Endodermal cell (in vitro differentiated cells): ENCODE measurements around the gene CLPSL1. TPM values are rescaled to one million over a fixed set of nuclear protein-coding genes. Genes with fewer than 3 reads are reported as not detected.

Source experiments
- DNase-seq: peaks from one replicate; pipeline ENCODE4 v3.0.0-alpha.2; 2017
- H3K27ac ChIP-seq: 2 replicates; pipeline ENCODE4 v1.5.1; 2013; ENCODE audit warnings: mild to moderate bottlenecking, low read depth, low read length, moderate library complexity
- H3K27me3 ChIP-seq: 2 replicates; pipeline ENCODE4 v1.6.1; 2013; ENCODE audit warnings: mild to moderate bottlenecking, low read length, moderate library complexity; ENCODE audit not compliant: insufficient read depth, control insufficient read depth, poor library complexity, severe bottlenecking
- H3K36me3 ChIP-seq: 2 replicates; pipeline ENCODE4 v1.7.0; 2013; ENCODE audit warnings: mild to moderate bottlenecking, low read length, moderate library complexity; ENCODE audit not compliant: control insufficient read depth, insufficient read depth
- H3K4me1 ChIP-seq: one replicate; pipeline ENCODE4 v1.7.0; 2013; ENCODE audit warnings: low read length; ENCODE audit not compliant: control insufficient read depth, insufficient read depth
- H3K4me3 ChIP-seq: 2 replicates; pipeline ENCODE4 v1.5.1; 2013; ENCODE audit warnings: mild to moderate bottlenecking, low read length, moderate library complexity
- H3K9ac ChIP-seq: 2 replicates; pipeline ENCODE4 v1.6.1; 2013; ENCODE audit warnings: mild to moderate bottlenecking, low read length, moderate library complexity; ENCODE audit not compliant: poor library complexity, severe bottlenecking; ENCODE audit errors: extremely low read depth
- H3K9me3 ChIP-seq: 2 replicates; pipeline ENCODE4 v1.6.1; 2013; ENCODE audit warnings: mild to moderate bottlenecking, low read length, moderate library complexity; ENCODE audit not compliant: control insufficient read depth
- H3K27ac Mint-ChIP-seq: 2 replicates; pipeline ENCODE4 v1.8.0; 2020; ENCODE audit warnings: mixed read lengths
- H3K27me3 Mint-ChIP-seq: 2 replicates; pipeline ENCODE4 v1.8.0; 2021; ENCODE audit warnings: mild to moderate bottlenecking, mixed read lengths; ENCODE audit not compliant: insufficient read depth
- H3K36me3 Mint-ChIP-seq: 2 replicates; pipeline ENCODE4 v1.8.0; 2020; ENCODE audit warnings: low read depth, mixed read lengths
- H3K4me1 Mint-ChIP-seq: 2 replicates; pipeline ENCODE4 v1.8.0; 2020; ENCODE audit warnings: mixed read lengths
- H3K4me3 Mint-ChIP-seq: 2 replicates; pipeline ENCODE4 v1.8.0; 2020; ENCODE audit warnings: mild to moderate bottlenecking, moderate library complexity, mixed read lengths
- H3K9me3 Mint-ChIP-seq: 2 replicates; pipeline ENCODE4 v1.8.0; 2020; ENCODE audit warnings: mild to moderate bottlenecking, mixed read lengths
- WGBS, 2 experiments: methylation state at CpG; one replicate each; pipeline versions ENCODE4 v1.1.5 to v1.1.7; 2013; ENCODE audit warnings: missing lambda C conversion rate in 2 of 2, mixed read lengths in 1 of 2; ENCODE audit not compliant: insufficient coverage in 1 of 2, insufficient read length in 1 of 2; 5-methylcytosine and 5-hydroxymethylcytosine counted together
- total RNA-seq, 2 donors: library from RNA; stranded (reverse); fragmentation: NEBNext Ultra II Directional in 1 of 2; extraction: Animal tissue kit (Norgen Biotek cat#: 25700) in 1 of 2; gene quantifications; 2 replicates in 1 of 2; 3 replicates in 1 of 2; pipeline ENCODE4 v1.2.1, GENCODE V29; 2021
- TF ChIP-seq, protein P1 (sequence below): fragments of 200-600 bp; sonication (generic); conservative IDR thresholded peaks from 2 replicates; pipeline ENCODE4 v1.5.0; 2021; ENCODE audit warnings: antibody characterized with exemption, mild to moderate bottlenecking

The CLPSL1 gene
- total RNA-seq, 2 donors from 2014 or later, result not detected

DNA sequence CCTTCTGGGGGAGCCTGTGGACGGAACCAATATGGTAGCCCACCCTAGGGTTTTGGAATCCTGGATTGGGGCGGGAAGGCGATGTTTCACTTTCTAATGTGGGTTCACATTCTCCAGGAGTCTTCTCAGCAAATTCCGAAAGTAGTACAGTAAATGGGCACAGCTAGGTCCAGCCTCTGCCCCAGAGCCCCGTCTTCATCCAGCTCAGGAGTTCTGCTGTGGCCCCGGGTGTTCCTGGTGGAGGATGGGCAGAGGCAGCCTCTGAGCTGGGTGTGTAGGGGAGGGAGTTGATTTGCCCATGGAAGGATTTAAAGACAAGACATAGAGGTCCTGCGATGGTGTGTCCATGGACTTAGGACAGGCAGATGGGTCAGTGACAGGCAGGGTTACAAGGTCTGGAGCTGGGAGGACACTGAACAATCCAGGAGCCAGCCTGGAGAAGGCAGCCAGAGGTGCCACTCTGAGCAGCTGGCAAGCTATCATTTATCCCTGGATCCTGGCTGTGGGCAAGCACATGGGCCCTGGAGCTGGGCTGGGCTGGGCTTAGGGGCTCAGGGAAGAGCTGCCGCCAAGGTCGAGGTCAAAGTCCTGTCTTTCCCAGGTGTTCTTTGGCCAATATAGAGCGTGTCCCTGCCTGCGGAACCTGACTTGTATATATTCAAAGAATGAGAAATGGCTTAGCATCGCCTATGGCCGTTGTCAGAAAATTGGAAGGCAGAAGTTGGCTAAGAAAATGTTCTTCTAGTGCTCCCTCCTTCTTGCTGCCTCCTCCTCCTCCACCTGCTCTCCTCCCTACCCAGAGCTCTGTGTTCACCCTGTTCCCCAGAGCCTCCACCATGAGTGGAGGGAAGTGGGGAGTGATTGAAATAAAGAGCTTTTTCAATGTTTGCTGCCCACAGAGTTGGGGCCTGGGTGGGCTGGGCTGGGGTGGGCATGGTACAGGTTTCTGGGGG lies 6.7 kb downstream of the CLPSL1 start:
- Histone ChIP-seq H3K4me1 (no peaks in the 10 kb centered on the region), H3K27me3 (no peaks in the 10 kb centered on the region), H3K9ac (no peak overlapping the region), H3K36me3 (no peaks in the 10 kb centered on the region), H3K27ac (no peak overlapping the region), H3K4me3 (no peak overlapping the region), H3K9me3 (no peaks in the 10 kb centered on the region)
- Mint-ChIP-seq H3K4me3 (no peak overlapping the region), H3K27me3 (peaks cover 16% of the 10 kb centered on the region), H3K9me3 (no peaks in the 10 kb centered on the region), H3K4me1 (no peaks in the 10 kb centered on the region), H3K27ac (no peak overlapping the region), H3K36me3 (no peaks in the 10 kb centered on the region)
- TF ChIP-seq, protein P1, sequence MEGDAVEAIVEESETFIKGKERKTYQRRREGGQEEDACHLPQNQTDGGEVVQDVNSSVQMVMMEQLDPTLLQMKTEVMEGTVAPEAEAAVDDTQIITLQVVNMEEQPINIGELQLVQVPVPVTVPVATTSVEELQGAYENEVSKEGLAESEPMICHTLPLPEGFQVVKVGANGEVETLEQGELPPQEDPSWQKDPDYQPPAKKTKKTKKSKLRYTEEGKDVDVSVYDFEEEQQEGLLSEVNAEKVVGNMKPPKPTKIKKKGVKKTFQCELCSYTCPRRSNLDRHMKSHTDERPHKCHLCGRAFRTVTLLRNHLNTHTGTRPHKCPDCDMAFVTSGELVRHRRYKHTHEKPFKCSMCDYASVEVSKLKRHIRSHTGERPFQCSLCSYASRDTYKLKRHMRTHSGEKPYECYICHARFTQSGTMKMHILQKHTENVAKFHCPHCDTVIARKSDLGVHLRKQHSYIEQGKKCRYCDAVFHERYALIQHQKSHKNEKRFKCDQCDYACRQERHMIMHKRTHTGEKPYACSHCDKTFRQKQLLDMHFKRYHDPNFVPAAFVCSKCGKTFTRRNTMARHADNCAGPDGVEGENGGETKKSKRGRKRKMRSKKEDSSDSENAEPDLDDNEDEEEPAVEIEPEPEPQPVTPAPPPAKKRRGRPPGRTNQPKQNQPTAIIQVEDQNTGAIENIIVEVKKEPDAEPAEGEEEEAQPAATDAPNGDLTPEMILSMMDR, result no peak
- WGBS, 2 experiments, result 90 to 94% methylated on average over 13 of the region's 13 CpGs
- no peak for DNase-seq

DNA sequence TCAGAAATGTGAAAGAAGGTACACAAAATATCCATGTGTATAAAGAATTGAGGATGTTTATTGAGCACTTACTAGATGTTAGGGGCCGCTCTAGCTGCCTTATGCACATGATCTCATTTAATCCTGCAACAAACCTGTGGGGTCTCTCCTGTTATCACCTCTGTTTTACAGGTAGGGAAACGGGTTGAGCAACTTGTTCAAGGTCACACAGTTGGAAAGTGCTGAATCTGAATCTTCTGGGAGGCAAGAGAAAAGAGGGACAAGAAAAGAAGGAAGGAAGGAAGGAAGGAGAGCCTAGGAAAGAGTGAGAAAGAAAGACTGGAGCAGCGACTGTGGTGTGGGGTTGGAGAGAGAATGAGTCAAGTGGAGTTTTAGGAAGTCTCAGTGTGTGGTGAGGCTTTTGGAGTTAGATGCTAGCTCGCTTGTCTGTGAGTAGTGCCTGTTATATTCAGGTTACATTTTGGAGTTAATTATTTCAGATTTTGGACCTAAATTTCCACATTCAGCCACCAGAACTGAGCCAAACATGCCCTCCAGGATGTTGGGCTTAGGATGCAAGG lies 7.7 kb downstream of the CLPSL1 start:
- Histone ChIP-seq H3K36me3 (no peaks in the 10 kb centered on the region), H3K27ac (no peak overlapping the region), H3K4me3 (no peak overlapping the region), H3K9ac (no peak overlapping the region), H3K9me3 (no peaks in the 10 kb centered on the region), H3K27me3 (no peaks in the 10 kb centered on the region), H3K4me1 (no peaks in the 10 kb centered on the region)
- TF ChIP-seq, protein P1, result no peak
- WGBS, 2 experiments, result 73 to 76% methylated on average over 3 to 4 of the region's 4 CpGs
- H3K27ac Mint-ChIP-seq, result no peak overlapping the region
- no peaks in the 10 kb centered on the region for H3K36me3 Mint-ChIP-seq
- H3K27me3 Mint-ChIP-seq, result peaks cover 16% of the 10 kb centered on the region
- no peak overlapping the region for H3K4me3 Mint-ChIP-seq
- no peaks in the 10 kb centered on the region for H3K4me1 Mint-ChIP-seq
- H3K9me3 Mint-ChIP-seq, result no peaks in the 10 kb centered on the region
- no peak for DNase-seq

DNA sequence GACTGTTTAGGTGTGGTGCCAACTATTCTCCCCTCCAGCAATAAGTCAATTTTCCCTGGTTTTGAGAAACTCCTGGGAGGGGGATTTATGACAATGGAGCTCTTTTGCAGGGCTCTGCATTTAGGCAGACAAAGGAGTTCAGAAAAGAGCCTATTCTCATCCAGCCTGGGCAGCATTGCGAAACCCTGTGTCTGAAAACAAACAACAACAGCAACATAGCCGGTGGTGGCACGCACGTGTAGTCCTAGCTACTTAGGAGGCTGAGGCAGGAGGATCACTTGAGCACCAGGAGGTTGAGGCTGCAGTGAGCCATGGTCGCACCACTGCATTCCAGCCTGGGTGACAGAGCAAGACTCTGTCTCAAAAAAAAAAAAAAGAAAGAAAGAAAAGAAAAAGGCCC lies 9.9 kb downstream of the CLPSL1 start:
- no peak overlapping the region for H3K27ac ChIP-seq
- H3K9me3 Mint-ChIP-seq, result no peaks in the 10 kb centered on the region
- no peaks in the 10 kb centered on the region for H3K36me3 ChIP-seq
- H3K4me1 ChIP-seq, result no peaks in the 10 kb centered on the region
- TF ChIP-seq, protein P1, result no peak
- peaks cover 17% of the 10 kb centered on the region for H3K27me3 Mint-ChIP-seq
- 84 to 88% methylated on average over 5 of the region's 5 CpGs for WGBS, 2 experiments
- H3K27me3 ChIP-seq, result no peaks in the 10 kb centered on the region
- DNase-seq, result no peak
- H3K4me3 ChIP-seq, result no peak overlapping the region
- no peak overlapping the region for H3K4me3 Mint-ChIP-seq
- no peak overlapping the region for H3K27ac Mint-ChIP-seq
- no peak overlapping the region for H3K9ac ChIP-seq
- no peaks in the 10 kb centered on the region for H3K4me1 Mint-ChIP-seq
- no peaks in the 10 kb centered on the region for H3K9me3 ChIP-seq
- H3K36me3 Mint-ChIP-seq, result no peaks in the 10 kb centered on the region
